Measurements from ENCODE around the gene TSR3.

GRCh38 chr16:1385232-1385631, 33.6 kb upstream of the TSR3 start:
- TF ChIP-seq, protein P1, sequence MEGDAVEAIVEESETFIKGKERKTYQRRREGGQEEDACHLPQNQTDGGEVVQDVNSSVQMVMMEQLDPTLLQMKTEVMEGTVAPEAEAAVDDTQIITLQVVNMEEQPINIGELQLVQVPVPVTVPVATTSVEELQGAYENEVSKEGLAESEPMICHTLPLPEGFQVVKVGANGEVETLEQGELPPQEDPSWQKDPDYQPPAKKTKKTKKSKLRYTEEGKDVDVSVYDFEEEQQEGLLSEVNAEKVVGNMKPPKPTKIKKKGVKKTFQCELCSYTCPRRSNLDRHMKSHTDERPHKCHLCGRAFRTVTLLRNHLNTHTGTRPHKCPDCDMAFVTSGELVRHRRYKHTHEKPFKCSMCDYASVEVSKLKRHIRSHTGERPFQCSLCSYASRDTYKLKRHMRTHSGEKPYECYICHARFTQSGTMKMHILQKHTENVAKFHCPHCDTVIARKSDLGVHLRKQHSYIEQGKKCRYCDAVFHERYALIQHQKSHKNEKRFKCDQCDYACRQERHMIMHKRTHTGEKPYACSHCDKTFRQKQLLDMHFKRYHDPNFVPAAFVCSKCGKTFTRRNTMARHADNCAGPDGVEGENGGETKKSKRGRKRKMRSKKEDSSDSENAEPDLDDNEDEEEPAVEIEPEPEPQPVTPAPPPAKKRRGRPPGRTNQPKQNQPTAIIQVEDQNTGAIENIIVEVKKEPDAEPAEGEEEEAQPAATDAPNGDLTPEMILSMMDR (IDR thresholded peaks at IDR 0.05), result no peak
- TF ChIP-seq EP300 (IDR thresholded peaks at IDR 0.05) (no peak), POLR2A (IDR thresholded peaks at IDR 0.05) (no peak)

All from ovary (tissue), 3 donors.